HepG2 (cell line): ENCODE data around the gene WDR13. TPM values are rescaled to one million over a fixed set of nuclear protein-coding genes. Genes with fewer than 3 reads are reported as not detected.

ENCODE experiments used
- ELF4 ChIP-seq: sonication (generic); formaldehyde crosslinking; IDR thresholded peaks from 2 replicates; pipeline ENCODE4 v1.5.0; 2020; ENCODE audit warnings: missing genetic modification reagents, mild to moderate bottlenecking, moderate library complexity, borderline replicate concordance
- JUN ChIP-seq: sonication (generic); formaldehyde crosslinking; IDR thresholded peaks from 2 replicates; pipeline ENCODE4 v1.4.0; 2020; ENCODE audit warnings: mild to moderate bottlenecking, missing genetic modification reagents
- MTA3 ChIP-seq: sonication (generic); formaldehyde crosslinking; IDR thresholded peaks from 2 replicates; pipeline ENCODE4 v1.4.0; 2020; ENCODE audit warnings: missing genetic modification reagents
- REPIN1 ChIP-seq: sonication (generic); formaldehyde crosslinking; IDR thresholded peaks from 2 replicates; pipeline ENCODE4 v1.8.0; 2022; ENCODE audit warnings: missing genetic modification reagents, low read depth, mild to moderate bottlenecking, borderline replicate concordance
- SNAPC2 ChIP-seq: sonication (generic); formaldehyde crosslinking; IDR thresholded peaks from 2 replicates; pipeline ENCODE4 v1.8.1; 2022; ENCODE audit warnings: mild to moderate bottlenecking, missing genetic modification reagents
- TOPORS ChIP-seq: sonication (generic); formaldehyde crosslinking; IDR thresholded peaks from 2 replicates; pipeline ENCODE4 v1.8.0; 2023; ENCODE audit warnings: mild to moderate bottlenecking, missing genetic modification reagents
- ZFP36 ChIP-seq: fragments of 150-350 bp; IDR thresholded peaks from 2 replicates; pipeline ENCODE4 v1.6.1; 2018; ENCODE audit warnings: borderline replicate concordance, low read length, low read depth; ENCODE audit not compliant: partially characterized antibody
- ZFY ChIP-seq: sonication (generic); formaldehyde crosslinking; IDR thresholded peaks from 2 replicates; pipeline ENCODE4 v1.4.0; 2020; ENCODE audit warnings: missing genetic modification reagents
- ZNF253 ChIP-seq: sonication (generic); formaldehyde crosslinking; IDR thresholded peaks from 2 replicates; pipeline ENCODE4 v1.8.0; 2022; ENCODE audit warnings: mild to moderate bottlenecking, missing genetic modification reagents, borderline replicate concordance
- ZSCAN12 ChIP-seq: sonication (generic); formaldehyde crosslinking; IDR thresholded peaks from 2 replicates; pipeline ENCODE4 v1.9.0; 2021; ENCODE audit warnings: mild to moderate bottlenecking, missing genetic modification reagents
- polyA plus RNA-seq, 8 experiments: library from polyadenylated mRNA; depleted of rRNA in 3 of 8; stranded (reverse) in 7 of 8; unstranded in 1 of 8; fragments of >200 nt; fragmentation: Illumina TruSeq in 4 of 8; extraction: Trizol in 4 of 8; gene quantifications; 2 replicates each; pipeline versions ENCODE4 v1.2.1 to v1.2.3, GENCODE V29; 2011 to 2016; ENCODE audit warnings: low read depth in 4 of 8, missing spikeins in 1 of 8, mixed read lengths in 1 of 8; ENCODE audit not compliant: insufficient read depth in 1 of 8
- total RNA-seq, 5 experiments: library from RNA; depleted of rRNA; stranded (reverse); fragments of >200 nt; fragmentation: Illumina TruSeq; extraction: Trizol; gene quantifications; 2 replicates each; pipeline ENCODE4 v1.2.3, GENCODE V29; 2016; ENCODE audit warnings: low read depth in 1 of 5
- TF ChIP-seq, protein P1 (sequence below): IDR thresholded peaks from 2 replicates; pipeline ENCODE4 v1.6.1; 2018; ENCODE audit warnings: missing genetic modification reagents, mild to moderate bottlenecking, missing compliant biosample characterization
- TF ChIP-seq, protein P2 (sequence below): sonication (generic); formaldehyde crosslinking; IDR thresholded peaks from 2 replicates; pipeline ENCODE4 v1.9.0; 2021; ENCODE audit warnings: missing genetic modification reagents, borderline replicate concordance
- TF ChIP-seq, protein P3 (sequence below): sonication (generic); formaldehyde crosslinking; IDR thresholded peaks from 2 replicates; pipeline ENCODE4 v1.4.0; 2020; ENCODE audit warnings: mild to moderate bottlenecking, missing genetic modification reagents, borderline replicate concordance
- TF ChIP-seq, protein P4 (sequence below): IDR thresholded peaks from 2 replicates; pipeline ENCODE4 v1.6.1; 2016; ENCODE audit warnings: low read depth
- TF ChIP-seq, protein P5 (sequence below): sonication (generic); formaldehyde crosslinking; IDR thresholded peaks from 2 replicates; pipeline ENCODE4 v1.4.0; 2020; ENCODE audit warnings: low read depth, mild to moderate bottlenecking, missing genetic modification reagents

Gene WDR13
- total and polyA plus RNA-seq, 2 of the 13 experiments (the other 11 are each of a cell fraction or from before 2014, with no cell fraction given), result 28.7 to 37.1 TPM

DNA sequence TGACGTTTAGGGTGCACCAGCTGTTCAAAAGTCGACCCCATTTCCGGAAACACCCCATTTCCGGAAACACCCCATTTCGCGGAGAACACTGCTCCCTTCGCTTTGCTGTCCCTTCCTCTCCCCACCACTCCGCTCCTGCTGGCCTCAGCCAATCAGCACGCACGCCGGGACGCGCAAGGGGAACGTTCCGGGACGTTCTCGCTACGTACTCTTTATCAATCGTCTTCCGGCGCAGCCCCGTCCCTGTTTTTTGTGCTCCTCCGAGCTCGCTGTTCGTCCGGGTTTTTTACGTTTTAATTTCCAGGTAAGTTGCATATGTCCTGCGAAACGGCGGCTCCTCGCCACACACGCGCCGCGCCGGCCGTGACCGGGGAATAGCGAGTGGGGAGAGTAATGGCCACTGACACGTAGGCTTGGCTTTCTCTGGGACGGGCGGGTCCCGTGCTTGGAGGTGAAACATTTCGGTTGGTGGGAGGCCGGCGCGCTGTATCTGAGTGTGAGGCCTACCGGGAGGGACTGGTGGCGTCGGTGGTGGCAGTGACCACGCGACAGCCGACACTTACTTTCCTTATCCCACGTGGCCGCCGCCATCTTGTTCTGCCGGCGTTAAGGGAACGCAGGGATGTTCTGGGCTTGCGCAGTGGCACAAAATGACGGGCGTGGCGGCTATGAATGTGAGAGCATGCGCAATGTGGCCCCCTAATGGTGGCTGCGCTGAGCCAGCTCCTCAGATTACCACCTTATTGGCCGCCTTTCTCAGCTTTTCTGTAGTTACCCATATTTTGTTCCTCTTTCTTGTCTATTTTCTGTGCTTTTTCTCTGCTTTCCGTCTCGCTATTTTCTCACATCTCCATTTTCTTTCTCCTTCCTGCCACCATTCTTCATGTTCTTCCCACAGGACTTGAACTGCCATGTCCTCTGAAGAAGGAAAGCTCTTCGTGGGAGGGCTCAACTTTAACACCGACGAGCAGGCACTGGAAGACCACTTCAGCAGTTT lies 22.7 kb upstream of the WDR13 start, which contains the start of gene RBM3 (continued):
- TF ChIP-seq, protein P1, sequence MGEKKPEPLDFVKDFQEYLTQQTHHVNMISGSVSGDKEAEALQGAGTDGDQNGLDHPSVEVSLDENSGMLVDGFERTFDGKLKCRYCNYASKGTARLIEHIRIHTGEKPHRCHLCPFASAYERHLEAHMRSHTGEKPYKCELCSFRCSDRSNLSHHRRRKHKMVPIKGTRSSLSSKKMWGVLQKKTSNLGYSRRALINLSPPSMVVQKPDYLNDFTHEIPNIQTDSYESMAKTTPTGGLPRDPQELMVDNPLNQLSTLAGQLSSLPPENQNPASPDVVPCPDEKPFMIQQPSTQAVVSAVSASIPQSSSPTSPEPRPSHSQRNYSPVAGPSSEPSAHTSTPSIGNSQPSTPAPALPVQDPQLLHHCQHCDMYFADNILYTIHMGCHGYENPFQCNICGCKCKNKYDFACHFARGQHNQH, result peak; percentile 57
- TF ChIP-seq ZNF253 (CRISPR knock-in tag) (no peak), ZFY (CRISPR knock-in tag) (peak; percentile 47; the same call in 1 of the 2 replicates), SNAPC2 (CRISPR knock-in tag) (no peak), ZFP36 (no peak), REPIN1 (peak; percentile 50), ZSCAN12 (CRISPR knock-in tag) (no peak), JUN (CRISPR knock-in tag) (no peak), MTA3 (CRISPR knock-in tag) (no peak), ELF4 (CRISPR knock-in tag) (peak; percentile 78; the same call in 1 of the 2 replicates), TOPORS (CRISPR knock-in tag) (peak; percentile 61; the same call in 1 of the 2 replicates)
- TF ChIP-seq, protein P2, sequence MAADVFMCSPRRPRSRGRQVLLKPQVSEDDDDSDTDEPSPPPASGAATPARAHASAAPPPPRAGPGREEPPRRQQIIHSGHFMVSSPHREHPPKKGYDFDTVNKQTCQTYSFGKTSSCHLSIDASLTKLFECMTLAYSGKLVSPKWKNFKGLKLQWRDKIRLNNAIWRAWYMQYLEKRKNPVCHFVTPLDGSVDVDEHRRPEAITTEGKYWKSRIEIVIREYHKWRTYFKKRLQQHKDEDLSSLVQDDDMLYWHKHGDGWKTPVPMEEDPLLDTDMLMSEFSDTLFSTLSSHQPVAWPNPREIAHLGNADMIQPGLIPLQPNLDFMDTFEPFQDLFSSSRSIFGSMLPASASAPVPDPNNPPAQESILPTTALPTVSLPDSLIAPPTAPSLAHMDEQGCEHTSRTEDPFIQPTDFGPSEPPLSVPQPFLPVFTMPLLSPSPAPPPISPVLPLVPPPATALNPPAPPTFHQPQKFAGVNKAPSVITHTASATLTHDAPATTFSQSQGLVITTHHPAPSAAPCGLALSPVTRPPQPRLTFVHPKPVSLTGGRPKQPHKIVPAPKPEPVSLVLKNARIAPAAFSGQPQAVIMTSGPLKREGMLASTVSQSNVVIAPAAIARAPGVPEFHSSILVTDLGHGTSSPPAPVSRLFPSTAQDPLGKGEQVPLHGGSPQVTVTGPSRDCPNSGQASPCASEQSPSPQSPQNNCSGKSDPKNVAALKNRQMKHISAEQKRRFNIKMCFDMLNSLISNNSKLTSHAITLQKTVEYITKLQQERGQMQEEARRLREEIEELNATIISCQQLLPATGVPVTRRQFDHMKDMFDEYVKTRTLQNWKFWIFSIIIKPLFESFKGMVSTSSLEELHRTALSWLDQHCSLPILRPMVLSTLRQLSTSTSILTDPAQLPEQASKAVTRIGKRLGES, result no peak
- TF ChIP-seq, protein P3, sequence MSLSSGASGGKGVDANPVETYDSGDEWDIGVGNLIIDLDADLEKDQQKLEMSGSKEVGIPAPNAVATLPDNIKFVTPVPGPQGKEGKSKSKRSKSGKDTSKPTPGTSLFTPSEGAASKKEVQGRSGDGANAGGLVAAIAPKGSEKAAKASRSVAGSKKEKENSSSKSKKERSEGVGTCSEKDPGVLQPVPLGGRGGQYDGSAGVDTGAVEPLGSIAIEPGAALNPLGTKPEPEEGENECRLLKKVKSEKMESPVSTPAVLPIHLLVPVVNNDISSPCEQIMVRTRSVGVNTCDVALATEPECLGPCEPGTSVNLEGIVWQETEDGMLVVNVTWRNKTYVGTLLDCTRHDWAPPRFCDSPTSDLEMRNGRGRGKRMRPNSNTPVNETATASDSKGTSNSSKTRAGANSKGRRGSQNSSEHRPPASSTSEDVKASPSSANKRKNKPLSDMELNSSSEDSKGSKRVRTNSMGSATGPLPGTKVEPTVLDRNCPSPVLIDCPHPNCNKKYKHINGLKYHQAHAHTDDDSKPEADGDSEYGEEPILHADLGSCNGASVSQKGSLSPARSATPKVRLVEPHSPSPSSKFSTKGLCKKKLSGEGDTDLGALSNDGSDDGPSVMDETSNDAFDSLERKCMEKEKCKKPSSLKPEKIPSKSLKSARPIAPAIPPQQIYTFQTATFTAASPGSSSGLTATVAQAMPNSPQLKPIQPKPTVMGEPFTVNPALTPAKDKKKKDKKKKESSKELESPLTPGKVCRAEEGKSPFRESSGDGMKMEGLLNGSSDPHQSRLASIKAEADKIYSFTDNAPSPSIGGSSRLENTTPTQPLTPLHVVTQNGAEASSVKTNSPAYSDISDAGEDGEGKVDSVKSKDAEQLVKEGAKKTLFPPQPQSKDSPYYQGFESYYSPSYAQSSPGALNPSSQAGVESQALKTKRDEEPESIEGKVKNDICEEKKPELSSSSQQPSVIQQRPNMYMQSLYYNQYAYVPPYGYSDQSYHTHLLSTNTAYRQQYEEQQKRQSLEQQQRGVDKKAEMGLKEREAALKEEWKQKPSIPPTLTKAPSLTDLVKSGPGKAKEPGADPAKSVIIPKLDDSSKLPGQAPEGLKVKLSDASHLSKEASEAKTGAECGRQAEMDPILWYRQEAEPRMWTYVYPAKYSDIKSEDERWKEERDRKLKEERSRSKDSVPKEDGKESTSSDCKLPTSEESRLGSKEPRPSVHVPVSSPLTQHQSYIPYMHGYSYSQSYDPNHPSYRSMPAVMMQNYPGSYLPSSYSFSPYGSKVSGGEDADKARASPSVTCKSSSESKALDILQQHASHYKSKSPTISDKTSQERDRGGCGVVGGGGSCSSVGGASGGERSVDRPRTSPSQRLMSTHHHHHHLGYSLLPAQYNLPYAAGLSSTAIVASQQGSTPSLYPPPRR (CRISPR knock-in tag), result 0 out of 2 replicates have a peak, but pooled peaks have one; percentile 16
- TF ChIP-seq, protein P4, sequence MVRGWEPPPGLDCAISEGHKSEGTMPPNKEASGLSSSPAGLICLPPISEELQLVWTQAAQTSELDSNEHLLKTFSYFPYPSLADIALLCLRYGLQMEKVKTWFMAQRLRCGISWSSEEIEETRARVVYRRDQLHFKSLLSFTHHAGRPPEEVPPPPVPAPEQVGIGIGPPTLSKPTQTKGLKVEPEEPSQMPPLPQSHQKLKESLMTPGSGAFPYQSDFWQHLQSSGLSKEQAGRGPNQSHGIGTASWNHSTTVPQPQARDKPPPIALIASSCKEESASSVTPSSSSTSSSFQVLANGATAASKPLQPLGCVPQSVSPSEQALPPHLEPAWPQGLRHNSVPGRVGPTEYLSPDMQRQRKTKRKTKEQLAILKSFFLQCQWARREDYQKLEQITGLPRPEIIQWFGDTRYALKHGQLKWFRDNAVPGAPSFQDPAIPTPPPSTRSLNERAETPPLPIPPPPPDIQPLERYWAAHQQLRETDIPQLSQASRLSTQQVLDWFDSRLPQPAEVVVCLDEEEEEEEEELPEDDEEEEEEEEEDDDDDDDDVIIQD (CRISPR knock-in tag), result no peak
- TF ChIP-seq, protein P5, sequence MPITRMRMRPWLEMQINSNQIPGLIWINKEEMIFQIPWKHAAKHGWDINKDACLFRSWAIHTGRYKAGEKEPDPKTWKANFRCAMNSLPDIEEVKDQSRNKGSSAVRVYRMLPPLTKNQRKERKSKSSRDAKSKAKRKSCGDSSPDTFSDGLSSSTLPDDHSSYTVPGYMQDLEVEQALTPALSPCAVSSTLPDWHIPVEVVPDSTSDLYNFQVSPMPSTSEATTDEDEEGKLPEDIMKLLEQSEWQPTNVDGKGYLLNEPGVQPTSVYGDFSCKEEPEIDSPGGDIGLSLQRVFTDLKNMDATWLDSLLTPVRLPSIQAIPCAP (CRISPR knock-in tag), result no peak
